ENCODE results near the gene EPS15. TPM values are rescaled to one million over a fixed set of nuclear protein-coding genes. Genes with fewer than 3 reads are reported as not detected.

Gene EPS15
- polyA plus RNA-seq, 1 donor (not counting 4 experiments of a cell fraction or from before 2014, with no cell fraction given), result 33.2 TPM

GRCh38 chr1:51473331-51474115 lies 45.5 kb downstream of the EPS15 start:
- Histone ChIP-seq H3K79me2 (ENCODE audit: control insufficient read depth, insufficient read depth, low read length) (no peaks in the 10 kb centered on the region), H4K20me1 (ENCODE audit: control insufficient read depth, extremely low read depth, insufficient read depth, low read length) (no peaks in the 10 kb centered on the region), H3K9me1 (ENCODE audit: control insufficient read depth, extremely low read depth, insufficient read depth, low read length) (no peaks in the 10 kb centered on the region), H3K4me1 (ENCODE audit: control insufficient read depth, extremely low read depth, insufficient read depth, low read length) (no peaks in the 10 kb centered on the region), H3K4me3 (ENCODE audit: control insufficient read depth in 2 of 3, extremely low read depth in 1 of 3, insufficient read depth in 2 of 3, low read depth in 1 of 3, low read length in 3 of 3) (no peak overlapping the region), H3K27ac (ENCODE audit: control insufficient read depth, insufficient read depth, low read length) (no peak overlapping the region), H3K4me2 (ENCODE audit: control insufficient read depth, extremely low read depth, insufficient read depth, low read depth, low read length) (no peak overlapping the region), H3K9me3 (ENCODE audit: control insufficient read depth, low read depth, low read length) (no peaks in the 10 kb centered on the region), H3K27me3 (ENCODE audit: control insufficient read depth, extremely low read depth, insufficient read depth, low read length) (no peaks in the 10 kb centered on the region), H3K36me3 (ENCODE audit: control insufficient read depth in 2 of 2, extremely low read depth in 1 of 2, insufficient read depth in 2 of 2, low read length in 2 of 2) (peaks cover 4 to 5% of the 10 kb centered on the region in 2 experiments), H3K9ac (ENCODE audit: control insufficient read depth, extremely low read depth, insufficient read depth, low read length) (no peak overlapping the region), H2AFZ (ENCODE audit: control insufficient read depth, low read length) (no peak overlapping the region)
- FAIRE-seq, result no peak
- TF ChIP-seq, protein P1, sequence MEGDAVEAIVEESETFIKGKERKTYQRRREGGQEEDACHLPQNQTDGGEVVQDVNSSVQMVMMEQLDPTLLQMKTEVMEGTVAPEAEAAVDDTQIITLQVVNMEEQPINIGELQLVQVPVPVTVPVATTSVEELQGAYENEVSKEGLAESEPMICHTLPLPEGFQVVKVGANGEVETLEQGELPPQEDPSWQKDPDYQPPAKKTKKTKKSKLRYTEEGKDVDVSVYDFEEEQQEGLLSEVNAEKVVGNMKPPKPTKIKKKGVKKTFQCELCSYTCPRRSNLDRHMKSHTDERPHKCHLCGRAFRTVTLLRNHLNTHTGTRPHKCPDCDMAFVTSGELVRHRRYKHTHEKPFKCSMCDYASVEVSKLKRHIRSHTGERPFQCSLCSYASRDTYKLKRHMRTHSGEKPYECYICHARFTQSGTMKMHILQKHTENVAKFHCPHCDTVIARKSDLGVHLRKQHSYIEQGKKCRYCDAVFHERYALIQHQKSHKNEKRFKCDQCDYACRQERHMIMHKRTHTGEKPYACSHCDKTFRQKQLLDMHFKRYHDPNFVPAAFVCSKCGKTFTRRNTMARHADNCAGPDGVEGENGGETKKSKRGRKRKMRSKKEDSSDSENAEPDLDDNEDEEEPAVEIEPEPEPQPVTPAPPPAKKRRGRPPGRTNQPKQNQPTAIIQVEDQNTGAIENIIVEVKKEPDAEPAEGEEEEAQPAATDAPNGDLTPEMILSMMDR (optimal IDR thresholded peaks at IDR 0.05 in 1 of 3, IDR thresholded peaks at IDR 0.05 in 1 of 3, conservative IDR thresholded peaks at IDR 0.05 in 1 of 3; ENCODE audit: extremely low read depth in 1 of 3, insufficient read depth in 2 of 3, low read length in 3 of 3), result no peak
- TF ChIP-seq EZH2 (IDR thresholded peaks at IDR 0.05; ENCODE audit: low read length), result no peak
- DNase-seq (ENCODE audit: low read depth, low spot score), result no peak
- dilution Hi-C loops (cut with MboI; ENCODE audit: extremely low pct_ligation_motif_present, low sequenced_read_pairs), result no loop called here

GRCh38 chr1:51472359-51472758 lies 46.7 kb downstream of the EPS15 start:
- Histone ChIP-seq H4K20me1 (ENCODE audit: control insufficient read depth, extremely low read depth, insufficient read depth, low read length) (no peaks in the 10 kb centered on the region), H3K9me1 (ENCODE audit: control insufficient read depth, extremely low read depth, insufficient read depth, low read length) (no peaks in the 10 kb centered on the region), H3K9ac (ENCODE audit: control insufficient read depth, extremely low read depth, insufficient read depth, low read length) (no peak overlapping the region), H3K27me3 (ENCODE audit: control insufficient read depth, extremely low read depth, insufficient read depth, low read length) (no peaks in the 10 kb centered on the region), H3K4me2 (ENCODE audit: control insufficient read depth, extremely low read depth, insufficient read depth, low read depth, low read length) (no peak overlapping the region), H2AFZ (ENCODE audit: control insufficient read depth, low read length) (no peak overlapping the region), H3K9me3 (ENCODE audit: control insufficient read depth, low read depth, low read length) (no peaks in the 10 kb centered on the region), H3K79me2 (ENCODE audit: control insufficient read depth, insufficient read depth, low read length) (no peaks in the 10 kb centered on the region), H3K4me3 (ENCODE audit: control insufficient read depth in 2 of 3, extremely low read depth in 1 of 3, insufficient read depth in 2 of 3, low read depth in 1 of 3, low read length in 3 of 3) (no peak overlapping the region), H3K27ac (ENCODE audit: control insufficient read depth, insufficient read depth, low read length) (no peak overlapping the region), H3K36me3 (ENCODE audit: control insufficient read depth in 2 of 2, extremely low read depth in 1 of 2, insufficient read depth in 2 of 2, low read length in 2 of 2) (peaks cover 4 to 5% of the 10 kb centered on the region in 2 experiments), H3K4me1 (ENCODE audit: control insufficient read depth, extremely low read depth, insufficient read depth, low read length) (no peaks in the 10 kb centered on the region)
- FAIRE-seq (no peak), DNase-seq (ENCODE audit: low read depth, low spot score) (no peak)
- dilution Hi-C loops (cut with MboI; ENCODE audit: extremely low pct_ligation_motif_present, low sequenced_read_pairs), result no loop called here
- no peak for TF ChIP-seq EZH2 (IDR thresholded peaks at IDR 0.05; ENCODE audit: low read length)
- TF ChIP-seq, protein P1 (optimal IDR thresholded peaks at IDR 0.05 in 1 of 3, IDR thresholded peaks at IDR 0.05 in 1 of 3, conservative IDR thresholded peaks at IDR 0.05 in 1 of 3; ENCODE audit: extremely low read depth in 1 of 3, insufficient read depth in 2 of 3, low read length in 3 of 3), result no peak

Data from keratinocyte (primary cell).